DND-41 (cell line): ENCODE data around the gene HOXB13.

ENCODE experiments used
- ATAC-seq: fragments of 200-7000 bp; cut with Tn5 transposase; 3 replicates; pipeline ENCODE4 v1.9.1; 2021; ENCODE audit warnings: low read depth; ENCODE audit not compliant: insufficient read depth
- DNase-seq: peaks from one replicate; pipeline ENCODE4 v3.0.0-alpha.2; 2020
- H2AFZ ChIP-seq: 2 replicates; pipeline ENCODE4 v1.6.0; 2012; ENCODE audit warnings: low read depth, low read length
- H3K27ac ChIP-seq: 2 replicates; pipeline ENCODE4 v1.5.1; 2012; ENCODE audit warnings: low read length, inconsistent platforms
- H3K27me3 ChIP-seq: fragments of 200-600 bp; sonication (generic); 2 replicates; pipeline ENCODE4 v1.6.0; 2012; ENCODE audit warnings: low read length, mild to moderate bottlenecking, inconsistent platforms; ENCODE audit not compliant: insufficient read depth, poor library complexity
- H3K36me3 ChIP-seq: 2 replicates; pipeline ENCODE4 v1.5.1; 2012; ENCODE audit warnings: low read length, inconsistent platforms; ENCODE audit not compliant: insufficient read depth
- H3K4me1 ChIP-seq: 2 replicates; pipeline ENCODE4 v1.5.1; 2012; ENCODE audit warnings: mild to moderate bottlenecking, low read length; ENCODE audit not compliant: insufficient read depth
- H3K4me2 ChIP-seq: 2 replicates; pipeline ENCODE4 v1.6.0; 2012; ENCODE audit warnings: mild to moderate bottlenecking, moderate library complexity, low read length, inconsistent platforms; ENCODE audit not compliant: insufficient read depth
- H3K4me3 ChIP-seq, 2 experiments: fragments of 200-600 bp in 1 of 2; shearing (Covaris generic) in 1 of 2; 2 replicates each; pipeline ENCODE4 v1.5.1; 2012 to 2016; ENCODE audit warnings: inconsistent platforms in 2 of 2, low read length in 2 of 2, mild to moderate bottlenecking in 2 of 2, low read depth in 1 of 2, moderate library complexity in 1 of 2
- H3K79me2 ChIP-seq: 2 replicates; pipeline ENCODE4 v1.6.0; 2012; ENCODE audit warnings: low read length, inconsistent platforms; ENCODE audit not compliant: insufficient read depth
- H3K9ac ChIP-seq: 2 replicates; pipeline ENCODE4 v1.6.0; 2012; ENCODE audit warnings: low read depth, mild to moderate bottlenecking, inconsistent platforms, low read length, moderate library complexity
- H3K9me3 ChIP-seq: 2 replicates; pipeline ENCODE4 v1.5.1; 2012; ENCODE audit warnings: low read length, moderate library complexity, mild to moderate bottlenecking, inconsistent platforms; ENCODE audit not compliant: insufficient read depth, severe bottlenecking
- H4K20me1 ChIP-seq: 2 replicates; pipeline ENCODE4 v1.6.0; 2012; ENCODE audit warnings: low read length; ENCODE audit not compliant: insufficient read depth
- EZH2 ChIP-seq: IDR thresholded peaks from 3 replicates; pipeline ENCODE4 v1.6.1; 2012; ENCODE audit warnings: borderline replicate concordance, low read depth, mild to moderate bottlenecking, moderate library complexity, low read length, inconsistent platforms; ENCODE audit not compliant: severe bottlenecking
- TF ChIP-seq, protein P1 (sequence below): IDR thresholded peaks from 2 replicates; pipeline ENCODE4 v1.5.1; 2012; ENCODE audit warnings: borderline replicate concordance, low read length, moderate library complexity, mild to moderate bottlenecking; ENCODE audit not compliant: poor library complexity, severe bottlenecking; ENCODE audit errors: extremely low read depth

The HOXB13 gene

DNA sequence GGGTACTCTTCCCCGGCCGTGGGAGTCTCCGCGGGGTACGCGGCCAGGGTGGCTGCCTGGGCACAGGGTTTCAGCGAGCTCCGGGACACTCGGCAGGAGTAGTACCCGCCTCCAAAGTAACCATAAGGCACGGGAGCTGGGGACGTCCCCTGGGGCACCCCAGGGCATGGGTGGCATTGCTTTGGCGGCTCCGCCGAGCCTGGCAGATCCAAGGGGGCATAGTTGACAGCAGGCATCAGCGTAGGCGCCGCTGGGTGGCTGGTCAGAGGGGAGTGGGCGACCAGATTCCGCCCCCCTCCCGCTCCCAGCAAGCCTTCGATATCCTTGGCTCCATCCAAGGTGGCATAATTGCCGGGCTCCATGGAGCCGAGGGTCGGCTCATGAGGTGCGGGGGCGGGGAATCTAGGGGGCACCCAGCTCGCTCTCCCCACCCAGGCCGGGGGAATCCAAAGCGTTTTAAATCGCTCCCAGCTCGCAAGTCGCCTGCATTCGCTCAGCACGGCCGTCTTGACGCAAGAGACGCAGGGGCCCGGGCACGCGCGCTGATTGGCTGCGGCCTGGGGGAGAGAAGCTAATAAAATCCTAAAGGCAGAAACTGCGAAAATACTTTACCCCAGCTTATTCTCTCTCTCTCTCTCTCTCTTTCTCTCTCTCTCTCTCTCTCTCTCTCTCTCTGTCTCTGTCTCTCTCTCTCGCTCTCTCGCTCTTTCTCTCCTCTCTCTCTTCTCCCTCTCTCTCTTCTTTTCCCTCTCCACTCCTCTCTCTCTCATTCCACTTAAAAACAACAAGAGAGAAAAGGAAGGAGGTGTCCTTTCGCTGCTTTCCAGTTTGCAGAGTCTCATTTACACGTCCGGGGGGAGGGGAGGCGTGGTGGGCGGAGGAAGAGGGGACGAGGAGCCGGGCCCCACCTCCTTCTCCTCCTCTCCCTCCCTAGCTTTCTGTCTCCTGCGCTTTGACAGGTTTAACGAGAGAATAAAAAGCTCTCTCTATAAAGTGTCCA lies at the start of gene HOXB13:
Gene HOXB13, minus strand, starts transcription at position 519 of the 1,000 bp plus-strand sequence. Its CDS starts 157 bp downstream, at position 362.
- H3K36me3 ChIP-seq: no peaks in the 10 kb centered on the region
- H3K4me2 ChIP-seq: no peak within 1 kb of the TSS
- no peaks in the 10 kb centered on the region for H3K4me1 ChIP-seq
- no peak for DNase-seq
- no peaks in the 10 kb centered on the region for H3K9me3 ChIP-seq
- no peaks in the 10 kb centered on the region for H4K20me1 ChIP-seq
- TF ChIP-seq EZH2: no peak
- H3K27me3 ChIP-seq: peaks cover 46% of the 10 kb centered on the region
- ATAC-seq: no peak
- H2AFZ ChIP-seq: no peak within 1 kb of the TSS
- no peak within 1 kb of the TSS for H3K9ac ChIP-seq
- no peak within 1 kb of the TSS for H3K27ac ChIP-seq
- H3K4me3 ChIP-seq: no peak within 1 kb of the TSS
- H3K79me2 ChIP-seq: no peaks in the 10 kb centered on the region

DNA sequence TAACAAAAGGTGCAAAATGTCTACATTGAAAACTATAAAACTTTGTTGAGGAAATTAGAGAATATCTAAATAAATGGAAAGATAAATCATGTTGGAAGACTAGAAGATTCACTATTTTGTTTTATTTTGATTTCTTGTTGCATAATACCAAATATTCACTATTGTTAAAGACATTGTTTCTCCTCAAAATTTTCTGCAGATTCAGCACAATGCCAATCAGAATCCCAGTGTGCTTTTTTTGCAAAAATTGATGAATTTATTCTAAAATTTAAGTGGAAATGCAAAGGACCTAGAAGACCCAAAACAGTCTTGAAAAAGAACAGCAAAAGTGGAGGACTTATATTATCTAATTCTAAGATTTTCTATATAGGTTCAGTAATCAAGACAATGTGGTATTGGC lies 48.1 kb upstream of the HOXB13 start:
- Histone ChIP-seq H3K9ac (no peak overlapping the region), H3K27me3 (no peaks in the 10 kb centered on the region), H3K4me2 (no peak overlapping the region), H3K79me2 (no peaks in the 10 kb centered on the region), H3K4me3 (no peak overlapping the region), H4K20me1 (no peaks in the 10 kb centered on the region), H3K27ac (no peak overlapping the region), H3K9me3 (no peaks in the 10 kb centered on the region), H3K36me3 (no peaks in the 10 kb centered on the region), H2AFZ (no peak overlapping the region), H3K4me1 (no peaks in the 10 kb centered on the region)
- ATAC-seq (no peak), DNase-seq (no peak)
- no peak for TF ChIP-seq EZH2
- TF ChIP-seq, protein P1, sequence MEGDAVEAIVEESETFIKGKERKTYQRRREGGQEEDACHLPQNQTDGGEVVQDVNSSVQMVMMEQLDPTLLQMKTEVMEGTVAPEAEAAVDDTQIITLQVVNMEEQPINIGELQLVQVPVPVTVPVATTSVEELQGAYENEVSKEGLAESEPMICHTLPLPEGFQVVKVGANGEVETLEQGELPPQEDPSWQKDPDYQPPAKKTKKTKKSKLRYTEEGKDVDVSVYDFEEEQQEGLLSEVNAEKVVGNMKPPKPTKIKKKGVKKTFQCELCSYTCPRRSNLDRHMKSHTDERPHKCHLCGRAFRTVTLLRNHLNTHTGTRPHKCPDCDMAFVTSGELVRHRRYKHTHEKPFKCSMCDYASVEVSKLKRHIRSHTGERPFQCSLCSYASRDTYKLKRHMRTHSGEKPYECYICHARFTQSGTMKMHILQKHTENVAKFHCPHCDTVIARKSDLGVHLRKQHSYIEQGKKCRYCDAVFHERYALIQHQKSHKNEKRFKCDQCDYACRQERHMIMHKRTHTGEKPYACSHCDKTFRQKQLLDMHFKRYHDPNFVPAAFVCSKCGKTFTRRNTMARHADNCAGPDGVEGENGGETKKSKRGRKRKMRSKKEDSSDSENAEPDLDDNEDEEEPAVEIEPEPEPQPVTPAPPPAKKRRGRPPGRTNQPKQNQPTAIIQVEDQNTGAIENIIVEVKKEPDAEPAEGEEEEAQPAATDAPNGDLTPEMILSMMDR: no peak

- no peak for ATAC-seq
These were observed 44.7 kb upstream of the HOXB13 start for GRCh38 chr17:48773245-48773644.

GRCh38 chr17:48770954-48771353 lies 42.4 kb upstream of the HOXB13 start:
- no peak overlapping the region for H3K9ac ChIP-seq
- H3K4me2 ChIP-seq: no peak overlapping the region
- no peak overlapping the region for H3K27ac ChIP-seq

More at GRCh38 chr17:48773245-48773644, 44.7 kb upstream of the HOXB13 start:
- Histone ChIP-seq H2AFZ (no peak overlapping the region), H3K4me2 (no peak overlapping the region), H3K36me3 (no peaks in the 10 kb centered on the region), H3K4me3 (no peak overlapping the region), H3K27me3 (peaks cover 4% of the 10 kb centered on the region), H3K79me2 (no peaks in the 10 kb centered on the region), H3K4me1 (no peaks in the 10 kb centered on the region), H4K20me1 (no peaks in the 10 kb centered on the region), H3K27ac (no peak overlapping the region), H3K9me3 (no peaks in the 10 kb centered on the region), H3K9ac (no peak overlapping the region)
- no peak for DNase-seq
- TF ChIP-seq EZH2: no peak
- TF ChIP-seq, protein P1: no peak

More at GRCh38 chr17:48770954-48771353, 42.4 kb upstream of the HOXB13 start:
- no peak for ATAC-seq
- no peaks in the 10 kb centered on the region for H4K20me1 ChIP-seq
- no peak for DNase-seq
- peaks cover 4% of the 10 kb centered on the region for H3K27me3 ChIP-seq
- TF ChIP-seq, protein P1: no peak
- TF ChIP-seq EZH2: no peak
- no peak overlapping the region for H2AFZ ChIP-seq
- H3K4me3 ChIP-seq: no peak overlapping the region
- H3K4me1 ChIP-seq: no peaks in the 10 kb centered on the region
- no peaks in the 10 kb centered on the region for H3K9me3 ChIP-seq
- H3K79me2 ChIP-seq: no peaks in the 10 kb centered on the region
- H3K36me3 ChIP-seq: no peaks in the 10 kb centered on the region
